Endothelial cell of umbilical vein (primary cell): Measurements from ENCODE around the gene CCDC91. TPM values are rescaled to one million over a fixed set of nuclear protein-coding genes. Genes with fewer than 3 reads are reported as not detected.

Experiments used
- BruUV-seq: library from RNA; stranded (reverse); fragments of 400-500 nt; replicated peaks from 2 replicates; lab custom pipeline; 2021; lab: Mats Ljungman, UMichigan
- CTCF ChIA-PET: fragments of 300-600, 350-600 bp; sonication (Branson Sonifier 250); formaldehyde crosslinking; loops from one replicate; lab custom pipeline; 2021; ENCODE audit warnings: antibody characterized with exemption, inconsistent platforms; lab: Charles Lee
- POLR2A ChIA-PET: fragments of 300-600, 350-600 bp; sonication (Branson Sonifier 250); formaldehyde crosslinking; loops from one replicate; lab custom pipeline; 2021; ENCODE audit warnings: antibody characterized with exemption, inconsistent platforms; lab: Charles Lee
- DNase-seq: peaks from one replicate; pipeline ENCODE4 v3.0.0-alpha.2; 2011; ENCODE audit warnings: low read depth, low spot score
- FAIRE-seq: peaks from 2 replicates; lab custom pipeline; 2011; peaks lifted over from hg19 to GRCh38; lab: Jason Lieb, UNC
- H2AFZ ChIP-seq: 2 replicates; pipeline ENCODE4 v1.6.0; 2012; ENCODE audit warnings: low read depth, low read length, control low read depth, inconsistent platforms
- H3K27ac ChIP-seq: 2 replicates; pipeline ENCODE4 v1.5.1; 2011; ENCODE audit warnings: low read depth, mild to moderate bottlenecking, control low read depth, low read length, moderate library complexity; ENCODE audit not compliant: insufficient read depth
- H3K27me3 ChIP-seq, 2 experiments: 2 replicates each; pipeline versions ENCODE4 v1.6.0 to v1.6.1; 2011; ENCODE audit warnings: low read length in 2 of 2, mixed read lengths in 1 of 2; ENCODE audit not compliant: control insufficient read depth in 2 of 2, insufficient read depth in 2 of 2
- H3K36me3 ChIP-seq, 2 experiments: 2 replicates in 1 of 2; 3 replicates in 1 of 2; pipeline ENCODE4 v1.5.1; 2011; ENCODE audit warnings: low read length in 2 of 2, mild to moderate bottlenecking in 1 of 2, moderate library complexity in 1 of 2; ENCODE audit not compliant: control insufficient read depth in 2 of 2, insufficient read depth in 2 of 2; ENCODE audit errors: extremely low read depth in 1 of 2
- H3K4me1 ChIP-seq: 3 replicates; pipeline ENCODE4 v1.5.1; 2011; ENCODE audit warnings: mild to moderate bottlenecking, low read length; ENCODE audit not compliant: control insufficient read depth, insufficient read depth; ENCODE audit errors: extremely low read depth
- H3K4me2 ChIP-seq: 2 replicates; pipeline ENCODE4 v1.6.1; 2011; ENCODE audit warnings: low read length, control low read depth, mixed read lengths; ENCODE audit not compliant: insufficient read depth
- H3K4me3 ChIP-seq, 3 experiments: fragments of 200-600 bp in 1 of 3; sonication (generic), shearing (Covaris generic) in 1 of 3; replicated peaks in 1 of 3; 2 replicates each; pipeline ENCODE4 v1.5.1; 2011 to 2016; ENCODE audit warnings: control low read depth in 3 of 3, low read length in 3 of 3, mild to moderate bottlenecking in 2 of 3, inconsistent platforms in 1 of 3, low read depth in 1 of 3, moderate library complexity in 1 of 3; ENCODE audit not compliant: insufficient read depth in 1 of 3
- H3K79me2 ChIP-seq: 2 replicates; pipeline ENCODE4 v1.6.0; 2012; ENCODE audit warnings: low read length, inconsistent platforms; ENCODE audit not compliant: control insufficient read depth, insufficient read depth
- H3K9ac ChIP-seq: replicated peaks from 2 replicates; pipeline ENCODE3; 2011; ENCODE audit warnings: low read length, control low read depth; ENCODE audit not compliant: insufficient read depth; ENCODE audit errors: extremely low read depth
- H3K9me1 ChIP-seq: replicated peaks from 3 replicates; pipeline ENCODE4 v1.6.0; 2011; ENCODE audit warnings: mild to moderate bottlenecking, low read length; ENCODE audit not compliant: control insufficient read depth, insufficient read depth; ENCODE audit errors: extremely low read depth
- H3K9me3 ChIP-seq: replicated peaks from 2 replicates; pipeline ENCODE4 v1.5.1; 2012; ENCODE audit warnings: low read length, inconsistent platforms; ENCODE audit not compliant: control insufficient read depth, insufficient read depth
- H4K20me1 ChIP-seq: replicated peaks from 2 replicates; pipeline ENCODE3; 2011; ENCODE audit warnings: mild to moderate bottlenecking, low read length; ENCODE audit not compliant: control insufficient read depth, insufficient read depth; ENCODE audit errors: extremely low read depth
- EZH2 ChIP-seq: IDR thresholded peaks from 2 replicates; pipeline ENCODE4 v1.6.1; 2012; ENCODE audit warnings: borderline replicate concordance, low read depth, mild to moderate bottlenecking, moderate library complexity, low read length, inconsistent platforms; ENCODE audit not compliant: severe bottlenecking
- FOS ChIP-seq: IDR thresholded peaks from 2 replicates; pipeline ENCODE4 v1.6.1; 2011; ENCODE audit warnings: mild to moderate bottlenecking, low read length, moderate library complexity, borderline replicate concordance; ENCODE audit not compliant: insufficient read depth
- GATA2 ChIP-seq: IDR thresholded peaks from 2 replicates; pipeline ENCODE4 v1.7.0; 2011; ENCODE audit warnings: low read depth, mild to moderate bottlenecking, moderate library complexity, mixed read lengths, low read length; ENCODE audit not compliant: insufficient read length, insufficient read depth
- JUN ChIP-seq: IDR thresholded peaks from 2 replicates; pipeline ENCODE4 v1.6.1; 2011; ENCODE audit warnings: borderline replicate concordance, low read depth; ENCODE audit not compliant: insufficient read length, insufficient read depth
- MYC ChIP-seq: IDR thresholded peaks from one replicate; pipeline ENCODE4 v1.6.1; 2011; ENCODE audit warnings: mild to moderate bottlenecking, low read depth, low read length
- POLR2A ChIP-seq: IDR thresholded peaks from 2 replicates; pipeline ENCODE4 v1.6.1; 2012; ENCODE audit warnings: low read depth, mild to moderate bottlenecking, control low read depth, low read length
- POLR2AphosphoS5 ChIP-seq: IDR thresholded peaks from 2 replicates; pipeline ENCODE4 v1.6.1; 2012; ENCODE audit warnings: low read depth, mild to moderate bottlenecking, control low read depth, low read length, moderate library complexity; ENCODE audit not compliant: insufficient read depth
- dilution Hi-C: fragments of 300-500 bp; cut with MboI; formaldehyde crosslinking; loops from one replicate; pipeline ENCODE4 v1.15.0; 2019; ENCODE audit warnings: low sequenced_read_pairs; ENCODE audit not compliant: extremely low pct_ligation_motif_present
- intact Hi-C: fragments of 100-400 bp; cut with micrococcal nuclease; formaldehyde crosslinking; loops from one replicate; pipeline ENCODE4 v1.10.0; 2022
- polyA plus RNA-seq, 4 experiments: library from polyadenylated mRNA; depleted of rRNA in 3 of 4; stranded (reverse) in 3 of 4; unstranded in 1 of 4; fragments of >200 nt; gene quantifications; 2 replicates each; pipeline versions ENCODE4 v1.2.1 to v1.2.3, GENCODE V29; 2011 to 2012; ENCODE audit warnings: missing spikeins in 1 of 4
- total RNA-seq: library from RNA; stranded (reverse); gene quantifications from 2 replicates; pipeline ENCODE4 v1.2.3, GENCODE V29; 2021

The CCDC91 gene
- total and polyA plus RNA-seq, 2 donors (not counting 3 experiments of a cell fraction or from before 2014, with no cell fraction given), result 3.8 to 10.5 TPM

- intact Hi-C loops (no loop called here), dilution Hi-C loops (no loop called here)
- H3K4me1 ChIP-seq, result no peaks in the 10 kb centered on the region
- TF ChIP-seq GATA2 (no peak), POLR2AphosphoS5 (no peak), JUN (no peak), EZH2 (no peak)
- no peak for DNase-seq
- ChIA-PET POLR2A (no interaction called here), CTCF (interaction anchor here (1.0 to 1.1 kb wide), 2 partner anchors 205 to 697 kb away, joined by 3 to 4 read pairs; no protein-coding TSS in a partner anchor)
- H3K9me1 ChIP-seq, result no peaks in the 10 kb centered on the region
- no peaks in the 10 kb centered on the region for H4K20me1 ChIP-seq
- H3K27ac ChIP-seq, result no peak overlapping the region
- no peaks in the 10 kb centered on the region for H3K36me3 ChIP-seq
- H3K9me3 ChIP-seq, result no peaks in the 10 kb centered on the region
- no TSS peak for BruUV-seq
- no peak for FAIRE-seq
- H3K27me3 ChIP-seq, result no peaks in the 10 kb centered on the region
- no peaks in the 10 kb centered on the region for H3K79me2 ChIP-seq
- no peak overlapping the region for H3K9ac ChIP-seq
- H2AFZ ChIP-seq, result no peak overlapping the region
- H3K4me3 ChIP-seq, result no peak overlapping the region
- no peak overlapping the region for H3K4me2 ChIP-seq
These were observed 15.1 kb upstream of the CCDC91 start for GRCh38 chr12:28175098-28175589.

GRCh38 chr12:28176295-28176694, 14.0 kb upstream of the CCDC91 start:
- no peak for FAIRE-seq

More at GRCh38 chr12:28176295-28176694, 14.0 kb upstream of the CCDC91 start:
- H3K4me1 ChIP-seq, result no peaks in the 10 kb centered on the region
- no TSS peak for BruUV-seq
- no peak overlapping the region for H2AFZ ChIP-seq
- no peak overlapping the region for H3K27ac ChIP-seq
- no peaks in the 10 kb centered on the region for H3K9me3 ChIP-seq
- no peak for TF ChIP-seq MYC
- TF ChIP-seq JUN, result no peak
- no peak for TF ChIP-seq GATA2
- no peak for TF ChIP-seq FOS
- TF ChIP-seq POLR2AphosphoS5, result no peak
- TF ChIP-seq EZH2, result no peak
- no peak for TF ChIP-seq POLR2A
- no peak overlapping the region for H3K9ac ChIP-seq
- H3K4me3 ChIP-seq, result no peak overlapping the region
- CTCF ChIA-PET, result interaction anchor here (1.0 kb wide), 1 partner anchor 206 kb away, joined by 3 read pairs; no protein-coding TSS in a partner anchor
- intact Hi-C loops, result no loop called here
- no peaks in the 10 kb centered on the region for H3K79me2 ChIP-seq
- H3K27me3 ChIP-seq, result no peaks in the 10 kb centered on the region
- no peak overlapping the region for H3K4me2 ChIP-seq
- no peaks in the 10 kb centered on the region for H4K20me1 ChIP-seq
- no peaks in the 10 kb centered on the region for H3K9me1 ChIP-seq
- no peak for DNase-seq
- POLR2A ChIA-PET, result no interaction called here
- dilution Hi-C loops, result no loop called here
- H3K36me3 ChIP-seq, result no peaks in the 10 kb centered on the region
